IPS-18c (cell line): Measurements from ENCODE around the gene MSL1.
"Not testable (repeated sequence)": the region's sequence is repeated elsewhere in the genome, so short reads cannot be mapped to it uniquely, and the experiment has no call there.

Experiments
- H3K4me3 ChIP-seq: 2 replicates; pipeline ENCODE4 v1.7.0; 2013; ENCODE audit warnings: low read depth, mild to moderate bottlenecking, low read length, moderate library complexity; ENCODE audit not compliant: insufficient read depth
- H3K9me3 ChIP-seq: one replicate; pipeline ENCODE4 v1.6.1; 2013; ENCODE audit warnings: mild to moderate bottlenecking, low read length, moderate library complexity; ENCODE audit not compliant: control insufficient read depth, insufficient read depth

The MSL1 gene

DNA sequence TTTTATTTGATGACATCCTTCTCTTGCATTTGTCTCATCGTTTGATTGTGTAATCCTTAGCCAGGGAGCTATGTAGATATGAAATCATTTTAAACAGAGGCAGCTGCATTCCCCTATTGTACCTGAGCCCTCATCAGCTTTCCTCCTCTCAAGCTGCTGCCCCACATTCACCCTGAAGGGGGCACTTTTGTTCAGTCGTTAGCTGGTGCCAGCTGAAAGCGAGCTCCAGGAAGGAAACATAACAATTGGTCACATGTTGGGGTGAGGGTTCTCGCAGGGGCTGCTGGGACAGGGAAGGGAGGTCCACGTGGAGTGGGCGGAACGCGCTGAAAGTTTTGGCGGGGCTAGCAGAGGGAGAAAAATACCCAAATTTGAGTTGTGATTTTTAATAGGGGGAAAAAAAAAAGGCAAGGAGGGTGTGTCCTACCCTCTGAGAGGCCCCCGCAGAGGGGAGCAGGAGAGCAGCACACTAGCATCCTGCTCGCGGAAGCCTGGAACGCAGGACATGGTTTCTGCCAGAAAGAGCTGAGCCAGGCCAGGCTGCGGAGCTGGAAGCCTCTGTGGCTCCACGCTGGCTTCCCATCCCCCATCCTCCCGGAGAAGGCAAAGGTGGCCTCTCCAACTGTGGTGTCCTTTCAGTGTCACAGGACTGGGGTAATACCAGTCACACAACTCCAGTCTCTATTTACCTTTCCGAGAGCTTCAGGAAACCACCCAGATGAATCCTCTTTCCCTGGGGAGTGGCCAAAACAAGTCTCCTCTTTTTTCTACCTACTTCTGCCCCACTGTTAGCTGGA, 8.5 kb upstream of the MSL1 start:
- H3K4me3 ChIP-seq: peak overlapping the region; percentile 39
- H3K9me3 ChIP-seq: no peaks in the 10 kb centered on the region

DNA sequence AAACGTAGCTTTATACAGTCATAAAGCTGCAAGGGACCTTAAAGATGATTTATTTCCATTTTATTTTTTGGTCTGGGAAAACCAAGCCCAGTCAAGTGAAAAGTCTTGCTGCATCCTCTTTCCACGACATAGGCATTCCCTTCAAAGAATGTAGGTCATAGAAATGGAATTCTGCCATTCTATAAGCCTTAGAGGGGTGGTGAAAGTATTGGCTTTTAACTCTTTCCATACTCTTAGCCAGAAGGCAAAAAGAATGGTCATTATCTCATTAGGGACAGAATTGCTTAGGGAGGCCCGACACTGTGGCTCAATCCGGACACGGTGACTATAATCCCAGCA, 7.9 kb upstream of the MSL1 start:
- Histone ChIP-seq H3K9me3 (no peaks in the 10 kb centered on the region), H3K4me3 (no peak overlapping the region)

DNA sequence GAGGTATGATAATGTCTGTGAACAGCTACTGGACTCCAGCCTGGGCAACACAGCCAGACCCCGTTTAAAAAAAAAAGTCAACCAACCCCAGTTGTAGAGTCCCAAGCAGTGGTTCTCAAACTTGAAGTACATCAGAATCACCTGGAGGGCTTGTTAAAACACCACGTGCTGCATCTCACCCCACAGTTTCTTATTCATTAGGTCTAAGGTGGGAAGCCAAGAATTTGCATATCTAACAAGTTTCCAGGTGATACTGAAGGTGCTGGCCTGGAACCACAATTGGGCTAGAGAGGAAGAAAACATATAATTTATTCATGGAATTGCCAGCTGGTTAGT, 6.7 kb upstream of the MSL1 start:
- H3K4me3 ChIP-seq: no peak overlapping the region
- H3K9me3 ChIP-seq: no peaks in the 10 kb centered on the region

DNA sequence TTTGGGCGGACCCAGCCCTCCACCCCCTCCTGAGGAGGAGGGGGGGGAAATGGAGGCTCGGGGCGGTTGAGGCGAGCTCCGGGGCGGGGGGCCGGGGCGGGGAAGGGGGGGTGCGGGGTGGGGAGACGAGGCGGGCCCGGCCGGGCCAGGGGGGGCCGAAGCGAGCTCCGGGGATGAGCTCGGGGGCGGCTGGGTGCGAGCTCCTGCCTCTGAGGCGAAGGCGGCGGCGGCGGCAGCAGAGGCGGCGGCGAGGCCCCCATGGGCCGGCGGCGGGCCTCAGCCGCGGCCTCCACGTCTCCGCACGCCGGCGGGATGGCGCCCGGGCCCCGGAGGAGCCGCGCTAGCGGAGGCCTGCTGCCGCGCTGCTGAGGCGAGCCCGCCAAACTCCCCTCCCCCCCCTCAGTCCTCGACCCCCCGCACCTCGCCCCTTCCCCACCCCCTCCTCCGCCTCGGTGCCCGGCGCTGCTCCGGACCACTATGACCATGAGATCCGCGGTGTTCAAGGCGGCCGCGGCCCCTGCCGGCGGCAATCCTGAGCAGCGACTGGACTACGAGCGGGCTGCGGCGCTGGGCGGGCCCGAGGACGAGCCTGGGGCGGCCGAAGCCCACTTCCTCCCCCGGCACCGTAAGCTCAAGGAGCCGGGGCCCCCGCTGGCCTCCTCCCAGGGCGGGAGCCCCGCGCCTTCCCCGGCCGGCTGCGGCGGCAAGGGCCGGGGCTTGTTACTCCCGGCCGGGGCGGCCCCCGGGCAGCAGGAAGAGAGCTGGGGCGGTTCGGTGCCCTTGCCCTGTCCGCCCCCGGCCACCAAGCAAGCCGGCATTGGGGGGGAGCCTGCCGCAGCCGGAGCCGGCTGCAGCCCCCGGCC, 596 bp downstream of the MSL1 start:
- peak overlapping the region; percentile 94 for H3K4me3 ChIP-seq
- H3K9me3 ChIP-seq: no peaks in the 10 kb centered on the region

DNA sequence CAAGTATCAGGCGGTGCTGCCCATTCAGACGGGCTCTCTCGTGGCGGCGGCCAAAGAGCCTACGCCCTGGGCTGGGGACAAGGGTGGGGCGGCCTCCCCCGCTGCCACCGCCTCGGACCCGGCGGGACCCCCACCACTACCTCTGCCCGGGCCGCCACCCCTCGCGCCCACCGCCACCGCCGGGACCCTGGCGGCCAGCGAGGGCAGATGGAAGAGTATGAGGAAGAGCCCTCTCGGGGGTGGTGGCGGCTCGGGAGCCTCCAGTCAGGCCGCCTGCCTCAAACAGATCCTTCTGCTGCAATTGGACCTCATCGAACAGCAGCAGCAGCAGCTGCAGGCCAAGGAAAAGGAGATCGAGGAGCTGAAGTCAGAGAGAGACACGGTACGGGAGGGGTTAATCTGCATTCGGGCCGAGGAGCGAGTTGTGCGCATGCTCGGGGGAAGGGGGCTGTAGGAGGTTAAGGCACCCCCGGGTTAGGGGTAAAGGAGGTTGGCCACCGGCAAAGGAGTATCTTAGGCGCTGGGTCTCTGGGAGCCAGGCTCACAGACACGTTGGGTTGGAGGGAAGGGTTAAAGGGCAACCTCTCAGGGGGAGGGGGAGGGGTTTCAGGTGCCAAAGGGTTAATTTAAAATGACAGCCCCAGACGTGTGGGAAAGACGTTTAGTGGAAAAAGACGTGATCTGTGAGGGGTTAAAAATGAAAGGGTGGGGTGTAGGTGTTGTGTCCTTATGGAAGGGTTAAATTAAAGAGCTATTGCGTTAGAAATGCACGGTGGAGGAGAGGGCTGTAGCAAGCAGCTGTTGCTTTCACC, 1.4 kb downstream of the MSL1 start:
- no peaks in the 10 kb centered on the region for H3K9me3 ChIP-seq
- H3K4me3 ChIP-seq: peak overlapping the region; percentile 94

DNA sequence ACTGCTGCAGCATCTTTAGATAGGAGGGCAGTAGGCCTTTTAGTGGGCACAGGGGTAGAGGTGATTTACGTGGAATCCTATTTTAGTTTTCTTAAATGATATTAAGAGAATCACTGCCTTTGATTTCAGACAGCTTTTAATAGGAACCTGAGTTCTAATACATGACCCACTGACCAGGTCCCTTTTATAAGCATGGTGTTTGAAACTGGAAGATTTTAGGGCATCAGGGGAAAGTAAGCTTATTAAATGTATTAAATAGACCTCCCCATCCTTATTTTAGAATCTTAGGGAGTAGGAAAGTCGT, 2.0 kb downstream of the MSL1 start:
- Histone ChIP-seq H3K9me3 (no peaks in the 10 kb centered on the region), H3K4me3 (peak overlapping the region; percentile 94)

DNA sequence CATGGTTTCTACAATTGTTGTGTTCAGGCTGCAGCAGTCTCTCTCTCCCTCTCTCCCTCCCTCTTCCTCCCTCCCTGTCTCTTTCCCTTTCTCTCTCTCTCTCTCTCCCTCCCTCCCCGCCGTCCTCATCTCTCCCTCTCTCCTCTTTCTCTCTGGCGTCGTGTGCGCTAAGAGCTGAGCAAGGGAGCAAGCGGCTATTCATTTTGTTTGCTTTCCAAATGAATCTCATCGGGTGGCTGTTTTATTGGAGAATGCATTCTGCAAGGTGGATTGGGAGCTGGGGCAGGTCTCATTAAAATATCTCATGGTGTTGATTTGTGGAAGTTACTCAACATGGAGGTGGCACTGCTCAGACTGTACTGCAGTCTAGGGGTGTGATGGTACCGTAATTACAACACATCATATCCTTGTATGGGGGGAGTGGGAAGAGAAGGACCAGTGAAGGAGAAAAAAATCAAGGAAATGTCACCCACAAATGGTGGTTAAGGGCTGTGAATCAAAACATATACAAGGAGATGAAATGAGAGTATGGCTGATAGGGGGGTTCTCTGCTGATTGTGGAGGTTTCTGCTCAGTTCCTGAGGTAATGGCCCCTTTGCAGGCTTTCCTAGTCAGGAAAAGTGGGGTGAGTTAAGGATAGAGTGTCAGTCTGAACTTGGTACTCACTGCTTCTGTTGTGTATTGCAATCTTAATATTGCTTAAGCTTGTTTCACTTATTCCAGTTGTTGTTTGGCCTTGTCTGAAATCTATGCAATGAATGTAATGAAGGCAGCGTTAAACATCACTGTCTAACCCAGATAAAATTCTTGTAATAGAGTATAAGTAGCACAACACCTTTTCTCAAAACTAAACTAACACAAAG, 2.7 kb downstream of the MSL1 start:
- Histone ChIP-seq H3K9me3 (no peaks in the 10 kb centered on the region), H3K4me3 (peak overlapping the region; percentile 94)

DNA sequence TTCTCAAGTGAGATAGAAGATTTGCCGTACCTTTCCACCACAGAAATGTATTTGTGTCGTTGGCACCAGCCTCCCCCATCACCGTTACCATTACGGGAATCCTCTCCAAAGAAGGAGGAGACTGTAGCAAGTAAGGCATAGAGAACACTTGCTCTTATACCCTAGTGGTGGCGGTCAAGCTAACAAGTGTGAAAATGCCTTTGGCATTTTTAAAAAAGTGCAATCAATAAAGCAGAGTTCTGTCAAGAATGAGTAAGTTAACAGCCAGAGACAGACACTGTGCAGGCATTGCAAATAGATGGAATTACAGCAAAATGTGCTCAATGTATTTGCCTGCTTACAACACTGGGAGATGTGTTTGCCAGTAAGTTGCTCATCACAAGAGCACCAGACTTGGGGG, 7.7 kb downstream of the MSL1 start:
- H3K9me3 ChIP-seq: no peaks in the 10 kb centered on the region
- no peak overlapping the region for H3K4me3 ChIP-seq

DNA sequence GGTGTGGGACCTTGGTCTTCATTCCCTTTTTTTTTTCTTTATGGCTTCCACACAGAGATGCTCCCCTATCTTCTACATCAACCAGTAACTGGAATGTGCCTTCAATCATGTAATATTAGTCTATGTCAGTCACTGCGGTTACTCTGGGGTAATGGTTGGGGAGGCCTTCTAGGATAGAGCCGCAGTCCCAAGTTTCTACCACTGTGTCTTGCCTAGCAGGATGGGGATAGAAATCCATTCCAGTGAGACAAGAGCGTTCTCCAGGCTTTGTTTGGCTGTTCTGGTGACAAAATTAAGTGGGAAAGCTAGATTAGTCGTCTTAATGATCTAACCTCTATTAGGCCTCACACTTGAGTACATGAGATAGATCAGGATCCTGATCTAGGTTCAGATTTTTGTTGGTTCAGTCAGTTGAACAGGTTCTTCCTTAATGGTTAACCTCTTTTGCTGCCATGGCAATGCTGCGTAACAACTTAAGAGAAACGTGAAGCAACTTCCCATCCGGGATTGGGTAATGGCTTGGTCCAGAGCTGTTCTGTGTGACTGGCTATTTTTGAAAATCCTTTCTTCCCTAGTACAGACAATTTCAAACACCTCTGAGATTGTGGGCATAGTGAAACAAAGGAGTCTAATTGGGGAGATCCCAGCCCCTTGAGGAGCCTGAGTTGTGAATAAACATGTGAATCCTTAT, 8.7 kb downstream of the MSL1 start:
- H3K9me3 ChIP-seq: no peaks in the 10 kb centered on the region
- H3K4me3 ChIP-seq: no peak overlapping the region

DNA sequence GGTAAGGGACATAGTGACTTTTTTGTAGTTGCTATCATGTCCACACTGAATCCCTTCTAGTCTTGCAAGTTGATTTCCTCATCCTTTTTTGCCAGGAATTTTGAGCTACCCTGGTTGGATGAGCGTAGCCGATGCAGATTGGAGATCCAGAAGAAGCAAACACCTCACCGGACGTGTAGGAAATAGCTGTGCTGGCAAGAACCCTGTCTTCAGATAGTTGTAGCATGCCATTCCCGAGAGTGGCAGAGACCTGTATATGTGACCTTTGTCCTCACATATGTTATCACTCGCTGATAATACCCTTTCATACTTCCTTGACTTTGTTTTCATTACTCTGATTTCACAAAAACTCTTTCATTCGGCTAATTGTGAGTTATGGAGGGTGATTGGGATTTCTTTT, 12.4 kb downstream of the MSL1 start:
- Histone ChIP-seq H3K9me3 (no peaks in the 10 kb centered on the region), H3K4me3 (no peak overlapping the region)

DNA sequence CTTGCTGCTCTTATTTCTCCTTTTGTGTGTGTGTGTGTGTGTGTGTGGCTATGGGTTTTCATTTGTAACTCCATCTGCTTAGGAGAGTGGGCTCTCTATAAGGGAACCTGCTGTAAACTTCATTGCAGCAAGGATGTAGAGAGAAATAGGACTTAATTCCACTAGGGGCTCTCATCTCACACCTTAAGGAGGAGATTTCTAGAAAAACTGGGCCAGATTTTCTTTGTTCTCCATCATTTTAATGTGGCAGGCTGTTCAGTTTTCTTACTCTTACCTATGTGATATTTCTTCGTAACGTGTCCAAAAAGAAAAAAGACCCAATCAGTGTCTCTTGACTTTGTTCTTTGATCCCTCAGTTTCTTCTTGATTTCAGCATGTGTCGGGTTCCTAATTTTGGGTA, 14.0 kb downstream of the MSL1 start:
- Histone ChIP-seq H3K9me3 (no peaks in the 10 kb centered on the region), H3K4me3 (no peak overlapping the region)

DNA sequence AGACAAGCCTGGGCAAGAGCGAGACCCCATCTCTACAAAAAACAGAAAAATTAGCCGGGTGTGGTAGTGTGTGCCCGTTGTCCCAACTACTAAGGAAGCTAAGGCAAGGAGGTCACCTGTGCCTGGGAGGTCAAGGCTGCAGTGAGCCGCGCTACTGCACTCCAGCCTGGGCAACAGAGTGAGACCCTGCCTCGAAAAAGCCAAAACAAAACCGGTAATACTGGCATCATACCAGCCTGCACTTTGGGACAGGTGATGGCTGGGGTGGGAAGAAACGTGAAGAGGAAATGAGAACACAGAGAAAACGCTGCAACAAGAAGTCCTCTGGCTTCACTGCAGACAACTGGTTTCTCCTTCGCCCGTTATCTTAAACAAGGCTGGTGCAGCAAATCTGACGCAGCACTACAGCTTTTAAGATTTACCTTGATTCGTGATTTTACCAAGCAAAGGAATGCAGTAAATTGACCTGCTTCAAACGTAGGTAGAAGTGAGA, 17.8 kb downstream of the MSL1 start:
- H3K4me3 ChIP-seq: peak overlapping the region; percentile 83
- no peaks in the 10 kb centered on the region for H3K9me3 ChIP-seq

DNA sequence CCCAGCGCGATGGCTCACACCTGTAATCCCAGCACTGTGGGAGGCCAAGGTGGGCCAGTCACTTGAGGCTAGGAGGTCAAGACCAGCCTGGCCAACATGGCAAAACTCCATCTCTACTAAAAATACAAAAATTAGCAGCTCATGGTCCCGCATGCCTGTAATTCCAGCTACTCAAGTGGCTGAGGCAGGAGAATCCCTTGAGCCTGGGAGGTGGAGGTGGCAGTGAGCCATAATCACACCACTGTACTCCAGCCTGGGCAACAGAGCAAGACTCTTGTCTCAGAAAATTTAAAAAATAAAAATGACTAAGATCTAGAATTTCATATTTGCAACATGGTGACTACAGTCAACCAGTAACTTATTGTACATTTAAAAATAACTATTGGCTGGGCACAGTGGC, 21.4 kb downstream of the MSL1 start:
- H3K4me3 ChIP-seq, H3K9me3 ChIP-seq: not testable (repeated sequence)

DNA sequence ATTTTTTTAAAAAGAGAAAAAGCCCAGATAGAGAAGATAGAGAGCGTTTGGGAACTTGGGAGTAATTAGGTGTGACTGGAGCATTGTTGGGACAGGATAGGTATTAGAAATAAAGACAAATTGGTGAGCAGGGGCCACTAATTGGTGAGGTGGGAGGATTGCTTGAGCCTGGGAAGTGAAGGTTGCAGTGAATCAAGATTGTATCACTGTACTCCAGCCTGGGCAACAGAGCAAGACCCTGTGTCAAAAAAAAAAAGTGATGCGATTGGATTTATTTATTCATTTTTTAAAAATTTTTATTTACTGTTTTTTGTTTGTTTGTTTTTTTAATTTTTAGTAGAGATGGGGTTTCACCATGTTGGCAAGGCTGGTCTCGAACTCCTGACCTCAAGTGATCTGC, 23.7 kb downstream of the MSL1 start:
- H3K9me3 ChIP-seq: no peaks in the 10 kb centered on the region
- H3K4me3 ChIP-seq: no peak overlapping the region

DNA sequence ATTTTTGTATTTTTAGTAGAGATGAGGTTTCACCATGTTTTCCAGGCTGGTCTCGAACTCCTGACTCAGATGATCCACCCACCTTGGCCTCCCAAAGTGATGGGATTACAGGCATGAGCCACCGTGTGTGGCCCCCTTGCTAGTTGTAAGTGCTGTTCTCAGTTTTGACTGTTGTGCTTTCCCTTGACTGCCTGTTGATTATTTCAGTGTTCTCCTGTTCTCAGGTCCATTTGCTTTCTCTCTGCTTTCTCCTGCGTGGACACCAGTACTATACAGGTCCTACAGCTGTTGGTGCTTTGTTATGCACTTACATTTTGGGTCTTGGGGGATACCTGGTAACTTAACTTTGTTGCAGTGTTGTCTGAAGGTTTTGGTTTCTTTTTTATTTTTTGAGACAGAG, 26.8 kb downstream of the MSL1 start:
- Histone ChIP-seq H3K9me3 (no peaks in the 10 kb centered on the region), H3K4me3 (no peak overlapping the region)

DNA sequence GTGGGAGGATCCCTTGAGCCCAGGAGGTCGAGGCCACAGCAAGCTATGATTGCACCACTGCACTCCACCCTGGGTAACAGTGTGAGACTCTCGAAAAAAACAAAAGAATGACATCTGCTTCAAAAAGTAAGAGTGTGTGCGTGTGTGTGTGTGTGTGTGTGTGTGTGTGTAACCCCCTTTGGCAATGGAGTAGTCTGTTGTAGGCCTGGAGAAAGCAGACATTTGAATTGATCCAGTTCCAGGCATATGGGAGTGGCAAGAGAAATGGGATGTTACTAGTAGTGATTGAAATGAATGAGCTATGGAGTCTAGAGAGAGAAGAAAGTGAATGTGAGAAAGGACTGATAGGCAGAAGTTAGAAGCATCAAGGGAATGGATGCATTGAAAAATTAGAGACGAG, 28.5 kb downstream of the MSL1 start:
- H3K9me3 ChIP-seq: no peaks in the 10 kb centered on the region
- H3K4me3 ChIP-seq: no peak overlapping the region
